ENCODE results near the gene CKM.

DNA sequence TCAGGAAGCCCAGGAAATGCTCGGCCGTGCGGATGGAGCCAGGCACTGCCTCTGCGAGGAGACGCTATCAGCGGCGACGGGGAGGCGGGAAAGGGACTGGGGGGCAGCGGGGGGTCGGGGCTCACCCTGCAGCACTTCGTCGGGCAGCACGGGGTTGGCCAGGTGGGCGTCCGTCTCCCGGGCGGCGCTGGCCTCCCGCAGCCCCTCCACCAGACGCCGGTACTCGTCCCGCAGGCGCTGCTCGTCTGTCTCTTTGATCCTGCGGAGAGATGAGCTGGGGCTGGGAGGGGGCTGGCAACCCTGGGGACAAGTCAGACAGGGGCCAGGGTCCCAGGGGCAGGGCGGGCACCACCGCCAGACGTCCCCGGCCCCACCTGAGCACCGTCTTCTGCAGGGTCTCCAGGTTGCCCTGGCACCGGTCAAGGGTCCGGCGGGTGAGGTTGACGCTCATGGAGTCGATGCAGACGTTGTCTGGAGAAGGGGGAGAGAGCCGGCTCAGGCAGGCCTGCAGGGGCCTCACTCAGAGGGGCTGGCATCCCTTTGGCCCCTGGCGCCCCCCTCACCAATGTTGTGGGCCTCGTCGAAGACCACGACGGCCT is 41.3 kb upstream of the CKM start:
- TF ChIP-seq POLR2A (IDR thresholded peaks at IDR 0.05; ENCODE audit: low read depth, low read length) (no peak), EZH2 (IDR thresholded peaks at IDR 0.05; ENCODE audit: borderline replicate concordance, low read depth, low read length, severe bottlenecking) (no peak), POLR2AphosphoS5 (IDR thresholded peaks at IDR 0.05; ENCODE audit: insufficient read depth, low read depth, low read length) (no peak), MYC (IDR thresholded peaks at IDR 0.05; ENCODE audit: low read depth, low read length) (no peak), GATA2 (IDR thresholded peaks at IDR 0.05; ENCODE audit: insufficient read depth, insufficient read length, low read depth, low read length) (no peak), JUN (IDR thresholded peaks at IDR 0.05; ENCODE audit: borderline replicate concordance, insufficient read depth, insufficient read length, low read depth) (no peak)
- TF ChIP-seq, protein P1, sequence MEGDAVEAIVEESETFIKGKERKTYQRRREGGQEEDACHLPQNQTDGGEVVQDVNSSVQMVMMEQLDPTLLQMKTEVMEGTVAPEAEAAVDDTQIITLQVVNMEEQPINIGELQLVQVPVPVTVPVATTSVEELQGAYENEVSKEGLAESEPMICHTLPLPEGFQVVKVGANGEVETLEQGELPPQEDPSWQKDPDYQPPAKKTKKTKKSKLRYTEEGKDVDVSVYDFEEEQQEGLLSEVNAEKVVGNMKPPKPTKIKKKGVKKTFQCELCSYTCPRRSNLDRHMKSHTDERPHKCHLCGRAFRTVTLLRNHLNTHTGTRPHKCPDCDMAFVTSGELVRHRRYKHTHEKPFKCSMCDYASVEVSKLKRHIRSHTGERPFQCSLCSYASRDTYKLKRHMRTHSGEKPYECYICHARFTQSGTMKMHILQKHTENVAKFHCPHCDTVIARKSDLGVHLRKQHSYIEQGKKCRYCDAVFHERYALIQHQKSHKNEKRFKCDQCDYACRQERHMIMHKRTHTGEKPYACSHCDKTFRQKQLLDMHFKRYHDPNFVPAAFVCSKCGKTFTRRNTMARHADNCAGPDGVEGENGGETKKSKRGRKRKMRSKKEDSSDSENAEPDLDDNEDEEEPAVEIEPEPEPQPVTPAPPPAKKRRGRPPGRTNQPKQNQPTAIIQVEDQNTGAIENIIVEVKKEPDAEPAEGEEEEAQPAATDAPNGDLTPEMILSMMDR (IDR thresholded peaks at IDR 0.05; ENCODE audit: extremely low read depth in 1 of 2, insufficient read depth in 1 of 2, low read depth in 1 of 2, low read length in 2 of 2): no peak
- TF ChIP-seq, protein P2, sequence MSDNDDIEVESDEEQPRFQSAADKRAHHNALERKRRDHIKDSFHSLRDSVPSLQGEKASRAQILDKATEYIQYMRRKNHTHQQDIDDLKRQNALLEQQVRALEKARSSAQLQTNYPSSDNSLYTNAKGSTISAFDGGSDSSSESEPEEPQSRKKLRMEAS (IDR thresholded peaks at IDR 0.05; ENCODE audit: insufficient read depth, insufficient read length): no peak
